SK-N-SH treated with all-trans-retinoic acid at 6 μM for 48 hours (cell line): ENCODE results near the gene CYP4A22.

ENCODE experiments used
- ATAC-seq: fragments of 200-7000 bp; cut with Tn5 transposase; 3 replicates; pipeline ENCODE4 v1.9.1; 2020; ENCODE audit warnings: mild to moderate bottlenecking, moderate library complexity
- ARNTL ChIP-seq: fragments of 450-650 bp; formaldehyde crosslinking; IDR thresholded peaks from 2 replicates; pipeline ENCODE4 v1.5.0; 2020; ENCODE audit warnings: low read depth, mild to moderate bottlenecking, moderate library complexity, borderline replicate concordance
- CSDC2 ChIP-seq: fragments of 250-450 bp; sonication (Bioruptor Pico); IDR thresholded peaks from 2 replicates; pipeline ENCODE4 v1.5.0; 2020; ENCODE audit warnings: mild to moderate bottlenecking, moderate library complexity
- CSRNP3 ChIP-seq: fragments of 250-450 bp; sonication (Bioruptor Pico); IDR thresholded peaks from 2 replicates; pipeline ENCODE4 v1.5.1; 2021; ENCODE audit warnings: mild to moderate bottlenecking, moderate library complexity
- ESRRG ChIP-seq: fragments of 250-450 bp; sonication (Bioruptor Pico); IDR thresholded peaks from 2 replicates; pipeline ENCODE4 v1.6.1; 2021; ENCODE audit warnings: mild to moderate bottlenecking
- GLIS3 ChIP-seq: fragments of 250-450 bp; sonication (Bioruptor Pico); IDR thresholded peaks from 2 replicates; pipeline ENCODE4 v1.5.0; 2020; ENCODE audit warnings: mild to moderate bottlenecking, moderate library complexity
- ISL1 ChIP-seq: fragments of 250-450 bp; sonication (Bioruptor Pico); IDR thresholded peaks from 2 replicates; pipeline ENCODE4 v2.1.2; 2022; ENCODE audit warnings: mild to moderate bottlenecking, moderate library complexity
- OSR1 ChIP-seq: fragments of 250-450 bp; sonication (Bioruptor Pico); IDR thresholded peaks from 2 replicates; pipeline ENCODE4 v1.8.0; 2022; ENCODE audit warnings: moderate library complexity, mild to moderate bottlenecking, inconsistent platforms
- PATZ1 ChIP-seq: fragments of 250-450 bp; sonication (Bioruptor Pico); IDR thresholded peaks from 2 replicates; pipeline ENCODE4 v1.8.0; 2020; ENCODE audit warnings: mild to moderate bottlenecking, moderate library complexity, borderline replicate concordance
- POU6F1 ChIP-seq: fragments of 250-450 bp; sonication (Bioruptor Pico); IDR thresholded peaks from 2 replicates; pipeline ENCODE4 v1.8.0; 2021; ENCODE audit warnings: low read depth, mild to moderate bottlenecking, moderate library complexity, borderline replicate concordance
- PPARA ChIP-seq: fragments of 250-450 bp; sonication (Bioruptor Pico); IDR thresholded peaks from 2 replicates; pipeline ENCODE4 v1.5.0; 2020; ENCODE audit warnings: mild to moderate bottlenecking, borderline replicate concordance
- SNAI2 ChIP-seq: fragments of 250-450 bp; sonication (Bioruptor Pico); IDR thresholded peaks from 2 replicates; pipeline ENCODE4 v1.5.0; 2020; ENCODE audit warnings: mild to moderate bottlenecking, moderate library complexity
- TCF4 ChIP-seq: fragments of 250-450 bp; sonication (Bioruptor Pico); IDR thresholded peaks from 2 replicates; pipeline ENCODE4 v1.8.0; 2021; ENCODE audit warnings: mild to moderate bottlenecking, moderate library complexity, borderline replicate concordance
- TOX ChIP-seq: fragments of 250-450 bp; sonication (Bioruptor Pico); IDR thresholded peaks from 2 replicates; pipeline ENCODE4 v1.8.0; 2021; ENCODE audit warnings: mild to moderate bottlenecking, moderate library complexity, borderline replicate concordance
- ZC3H10 ChIP-seq: fragments of 250-450 bp; sonication (Bioruptor Pico); IDR thresholded peaks from 2 replicates; pipeline ENCODE4 v1.5.1; 2021; ENCODE audit warnings: mild to moderate bottlenecking, moderate library complexity
- ZFP3 ChIP-seq: fragments of 250-450 bp; sonication (Bioruptor Pico); IDR thresholded peaks from 2 replicates; pipeline ENCODE4 v1.5.0; 2020; ENCODE audit warnings: mild to moderate bottlenecking, moderate library complexity
- ZFP30 ChIP-seq: fragments of 450-650 bp; formaldehyde crosslinking; IDR thresholded peaks from 2 replicates; pipeline ENCODE4 v1.5.0; 2022; ENCODE audit warnings: mild to moderate bottlenecking, moderate library complexity
- ZNF565 ChIP-seq: fragments of 450-650 bp; formaldehyde crosslinking; conservative IDR thresholded peaks from 2 replicates; pipeline ENCODE4 v1.5.0; 2020; ENCODE audit warnings: low read depth, mild to moderate bottlenecking, moderate library complexity
- ZNF8 ChIP-seq: fragments of 450-650 bp; formaldehyde crosslinking; IDR thresholded peaks from 2 replicates; pipeline ENCODE4 v1.5.0; 2020; ENCODE audit warnings: mild to moderate bottlenecking, moderate library complexity
- TF ChIP-seq, protein P1 (sequence below): fragments of 250-450 bp; sonication (Bioruptor Pico); IDR thresholded peaks from 2 replicates; pipeline ENCODE4 v1.5.0; 2020; ENCODE audit warnings: mild to moderate bottlenecking, moderate library complexity

The CYP4A22 gene

DNA sequence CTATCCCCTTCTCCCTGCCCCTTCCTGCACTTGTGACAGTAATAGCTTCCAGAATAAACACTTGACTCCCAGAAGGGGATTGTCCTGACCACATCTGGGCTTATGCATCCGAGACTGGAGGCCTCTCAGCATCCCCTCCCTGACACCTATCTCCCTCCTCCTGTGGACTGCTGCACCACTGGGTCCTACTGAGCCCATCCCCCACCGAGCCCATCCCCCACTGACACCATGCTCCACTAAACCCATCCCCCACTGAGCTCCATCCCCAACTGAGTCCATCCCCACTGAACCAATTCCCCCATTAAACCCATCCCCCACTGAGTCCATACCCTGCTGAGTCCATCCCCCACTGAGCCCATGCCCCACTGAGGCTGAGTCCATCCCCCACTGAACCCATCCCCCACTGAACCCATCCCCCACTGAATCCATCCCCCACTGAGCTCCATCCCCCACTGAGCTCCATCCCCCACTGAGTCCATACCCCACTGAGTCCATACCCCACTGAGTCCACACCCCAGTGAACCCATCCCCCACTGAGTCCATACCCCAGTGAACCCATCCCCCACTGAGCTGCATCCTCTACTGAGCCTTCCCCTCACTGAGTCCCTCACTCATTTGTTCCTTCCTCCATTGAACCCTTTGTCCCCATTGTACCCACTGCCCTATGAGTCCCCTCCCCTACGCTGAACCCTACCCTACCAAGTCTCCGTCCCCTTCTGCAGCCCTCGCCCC is 47.0 kb downstream of the CYP4A22 start:
- no peak for ATAC-seq
- no peak for TF ChIP-seq ZFP3
- TF ChIP-seq SNAI2 (CRISPR knock-in tag) = no peak
- no peak for TF ChIP-seq GLIS3 (CRISPR knock-in tag)

DNA sequence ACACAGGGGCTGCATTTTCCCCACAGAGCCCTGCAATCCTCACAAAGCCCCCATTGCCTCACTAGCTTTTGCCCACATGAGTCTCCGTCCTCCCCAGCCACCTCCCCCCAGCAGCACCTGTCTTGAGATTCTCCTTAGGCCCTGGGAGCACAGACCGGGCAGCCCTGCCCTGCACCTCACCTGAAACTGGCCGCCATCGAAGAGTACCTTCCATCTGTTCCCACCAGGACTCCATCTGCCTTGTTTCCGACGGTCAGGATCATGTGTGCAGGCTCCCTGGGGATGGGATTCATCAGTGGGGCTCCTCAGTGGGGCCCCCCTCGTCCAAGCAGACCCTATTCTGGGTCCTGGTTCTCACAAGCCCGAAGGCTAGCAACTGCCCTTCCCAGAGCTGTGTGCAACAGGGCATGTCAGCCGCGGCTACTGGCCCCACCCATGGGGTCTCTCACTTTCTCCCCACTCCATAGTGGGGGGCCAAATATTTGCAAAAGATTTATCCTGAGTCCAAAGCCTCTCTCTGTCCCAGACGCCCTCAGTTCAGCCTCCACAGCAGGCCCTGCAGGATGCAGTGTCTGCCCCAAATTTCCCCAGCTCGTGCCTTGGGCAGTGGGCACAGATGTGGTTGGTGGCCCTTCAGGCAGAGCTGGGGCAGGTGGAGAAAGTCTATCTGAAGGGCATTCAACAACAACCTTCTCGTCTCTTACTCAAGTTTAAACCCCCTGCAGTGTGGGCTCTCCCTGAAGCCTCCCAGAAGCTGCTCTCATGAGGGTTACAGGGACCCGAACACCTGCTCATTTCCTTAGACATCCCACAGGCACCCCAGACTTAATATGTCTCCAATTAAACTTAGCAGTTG is 47.8 kb downstream of the CYP4A22 start:
- ATAC-seq = no peak; the same call in 1 of the 3 replicates
- no peak for TF ChIP-seq PATZ1 (CRISPR knock-in tag)
- TF ChIP-seq CSRNP3 = no peak
- TF ChIP-seq ARNTL (CRISPR knock-in tag) = no peak
- TF ChIP-seq, protein P1, sequence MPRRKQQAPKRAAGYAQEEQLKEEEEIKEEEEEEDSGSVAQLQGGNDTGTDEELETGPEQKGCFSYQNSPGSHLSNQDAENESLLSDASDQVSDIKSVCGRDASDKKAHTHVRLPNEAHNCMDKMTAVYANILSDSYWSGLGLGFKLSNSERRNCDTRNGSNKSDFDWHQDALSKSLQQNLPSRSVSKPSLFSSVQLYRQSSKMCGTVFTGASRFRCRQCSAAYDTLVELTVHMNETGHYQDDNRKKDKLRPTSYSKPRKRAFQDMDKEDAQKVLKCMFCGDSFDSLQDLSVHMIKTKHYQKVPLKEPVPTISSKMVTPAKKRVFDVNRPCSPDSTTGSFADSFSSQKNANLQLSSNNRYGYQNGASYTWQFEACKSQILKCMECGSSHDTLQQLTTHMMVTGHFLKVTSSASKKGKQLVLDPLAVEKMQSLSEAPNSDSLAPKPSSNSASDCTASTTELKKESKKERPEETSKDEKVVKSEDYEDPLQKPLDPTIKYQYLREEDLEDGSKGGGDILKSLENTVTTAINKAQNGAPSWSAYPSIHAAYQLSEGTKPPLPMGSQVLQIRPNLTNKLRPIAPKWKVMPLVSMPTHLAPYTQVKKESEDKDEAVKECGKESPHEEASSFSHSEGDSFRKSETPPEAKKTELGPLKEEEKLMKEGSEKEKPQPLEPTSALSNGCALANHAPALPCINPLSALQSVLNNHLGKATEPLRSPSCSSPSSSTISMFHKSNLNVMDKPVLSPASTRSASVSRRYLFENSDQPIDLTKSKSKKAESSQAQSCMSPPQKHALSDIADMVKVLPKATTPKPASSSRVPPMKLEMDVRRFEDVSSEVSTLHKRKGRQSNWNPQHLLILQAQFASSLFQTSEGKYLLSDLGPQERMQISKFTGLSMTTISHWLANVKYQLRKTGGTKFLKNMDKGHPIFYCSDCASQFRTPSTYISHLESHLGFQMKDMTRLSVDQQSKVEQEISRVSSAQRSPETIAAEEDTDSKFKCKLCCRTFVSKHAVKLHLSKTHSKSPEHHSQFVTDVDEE = no peak
- TF ChIP-seq TOX (CRISPR knock-in tag) = no peak
- no peak for TF ChIP-seq ZFP30 (CRISPR knock-in tag)
- TF ChIP-seq OSR1 = no peak

GRCh38 chr1:47186267-47187185 is 49.3 kb downstream of the CYP4A22 start:
- ATAC-seq = no peak
- TF ChIP-seq TCF4 (CRISPR knock-in tag) (no peak), CSRNP3 (no peak), ESRRG (no peak), ISL1 (CRISPR knock-in tag) (no peak), ZC3H10 (no peak), GLIS3 (CRISPR knock-in tag) (no peak), CSDC2 (CRISPR knock-in tag) (no peak), ZNF8 (no peak), PPARA (CRISPR knock-in tag) (no peak), ZNF565 (CRISPR knock-in tag) (no peak), POU6F1 (CRISPR knock-in tag) (no peak)
- TF ChIP-seq, protein P1 = no peak
